Panc1 (cell line): ENCODE results near the gene RPH3AL.

Experiments
- POLR2AphosphoS5 ChIP-seq: IDR thresholded peaks from 2 replicates; pipeline ENCODE4 v1.6.1; 2012; ENCODE audit warnings: mild to moderate bottlenecking, low read depth, low read length, moderate library complexity
- SIN3A ChIP-seq: IDR thresholded peaks from 2 replicates; pipeline ENCODE4 v1.6.1; 2012; ENCODE audit warnings: low read depth, mild to moderate bottlenecking, low read length, moderate library complexity, borderline replicate concordance; ENCODE audit not compliant: insufficient read depth
- TCF7L2 ChIP-seq: IDR thresholded peaks from 2 replicates; pipeline ENCODE4 v1.6.1; 2011; ENCODE audit warnings: mild to moderate bottlenecking, low read depth, low read length, inconsistent platforms
- TF ChIP-seq, protein P1 (sequence below): fragments of 450-650 bp; IDR thresholded peaks from 2 replicates; pipeline ENCODE4 v1.5.1; 2017; ENCODE audit warnings: mild to moderate bottlenecking
- TF ChIP-seq, protein P2 (sequence below), 2 experiments: IDR thresholded peaks; 2 replicates each; pipeline ENCODE4 v1.6.1; 2011 to 2012; ENCODE audit warnings: low read depth in 2 of 2, control low read depth in 1 of 2, low read length in 1 of 2, mild to moderate bottlenecking in 1 of 2, moderate library complexity in 1 of 2; ENCODE audit not compliant: insufficient read depth in 1 of 2

DNA sequence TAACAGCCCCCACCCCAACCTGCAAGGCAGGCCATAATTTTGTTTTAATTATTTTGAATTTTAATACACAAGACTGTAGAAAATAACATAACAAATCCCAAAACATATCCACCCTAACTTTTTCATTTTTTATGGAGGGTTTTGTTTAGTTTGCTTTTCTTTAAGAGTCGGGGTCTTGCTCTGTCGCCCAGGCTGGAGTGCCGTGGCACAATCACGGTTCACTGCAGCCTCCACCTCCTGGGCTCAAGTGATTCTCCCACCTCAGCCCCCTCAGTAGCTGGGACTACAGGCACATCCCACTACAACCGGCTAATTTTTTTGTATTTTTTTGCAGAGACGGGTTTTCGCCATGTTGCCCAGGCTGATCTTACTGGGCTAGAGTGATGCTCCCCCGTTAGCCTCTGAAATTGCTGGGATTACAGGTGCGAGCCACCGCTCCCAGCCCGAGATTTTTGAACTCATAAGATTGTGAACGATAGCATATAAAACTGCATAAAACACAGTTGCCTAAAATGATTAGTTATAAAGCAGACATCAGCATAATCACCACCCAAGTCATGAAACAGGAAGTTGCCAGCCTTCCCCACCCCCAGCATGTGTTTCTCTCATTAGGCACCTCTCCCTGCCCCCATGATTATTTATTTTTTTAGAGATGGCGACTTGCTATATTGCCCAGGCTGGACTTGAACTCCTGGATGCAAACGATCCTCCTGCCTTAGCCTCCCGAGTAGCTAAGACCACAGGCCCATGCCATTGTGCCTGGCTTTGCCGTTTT lies 157.6 kb downstream of the RPH3AL start:
- TF ChIP-seq, protein P1, sequence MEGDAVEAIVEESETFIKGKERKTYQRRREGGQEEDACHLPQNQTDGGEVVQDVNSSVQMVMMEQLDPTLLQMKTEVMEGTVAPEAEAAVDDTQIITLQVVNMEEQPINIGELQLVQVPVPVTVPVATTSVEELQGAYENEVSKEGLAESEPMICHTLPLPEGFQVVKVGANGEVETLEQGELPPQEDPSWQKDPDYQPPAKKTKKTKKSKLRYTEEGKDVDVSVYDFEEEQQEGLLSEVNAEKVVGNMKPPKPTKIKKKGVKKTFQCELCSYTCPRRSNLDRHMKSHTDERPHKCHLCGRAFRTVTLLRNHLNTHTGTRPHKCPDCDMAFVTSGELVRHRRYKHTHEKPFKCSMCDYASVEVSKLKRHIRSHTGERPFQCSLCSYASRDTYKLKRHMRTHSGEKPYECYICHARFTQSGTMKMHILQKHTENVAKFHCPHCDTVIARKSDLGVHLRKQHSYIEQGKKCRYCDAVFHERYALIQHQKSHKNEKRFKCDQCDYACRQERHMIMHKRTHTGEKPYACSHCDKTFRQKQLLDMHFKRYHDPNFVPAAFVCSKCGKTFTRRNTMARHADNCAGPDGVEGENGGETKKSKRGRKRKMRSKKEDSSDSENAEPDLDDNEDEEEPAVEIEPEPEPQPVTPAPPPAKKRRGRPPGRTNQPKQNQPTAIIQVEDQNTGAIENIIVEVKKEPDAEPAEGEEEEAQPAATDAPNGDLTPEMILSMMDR, result no peak
- TF ChIP-seq, protein P2, sequence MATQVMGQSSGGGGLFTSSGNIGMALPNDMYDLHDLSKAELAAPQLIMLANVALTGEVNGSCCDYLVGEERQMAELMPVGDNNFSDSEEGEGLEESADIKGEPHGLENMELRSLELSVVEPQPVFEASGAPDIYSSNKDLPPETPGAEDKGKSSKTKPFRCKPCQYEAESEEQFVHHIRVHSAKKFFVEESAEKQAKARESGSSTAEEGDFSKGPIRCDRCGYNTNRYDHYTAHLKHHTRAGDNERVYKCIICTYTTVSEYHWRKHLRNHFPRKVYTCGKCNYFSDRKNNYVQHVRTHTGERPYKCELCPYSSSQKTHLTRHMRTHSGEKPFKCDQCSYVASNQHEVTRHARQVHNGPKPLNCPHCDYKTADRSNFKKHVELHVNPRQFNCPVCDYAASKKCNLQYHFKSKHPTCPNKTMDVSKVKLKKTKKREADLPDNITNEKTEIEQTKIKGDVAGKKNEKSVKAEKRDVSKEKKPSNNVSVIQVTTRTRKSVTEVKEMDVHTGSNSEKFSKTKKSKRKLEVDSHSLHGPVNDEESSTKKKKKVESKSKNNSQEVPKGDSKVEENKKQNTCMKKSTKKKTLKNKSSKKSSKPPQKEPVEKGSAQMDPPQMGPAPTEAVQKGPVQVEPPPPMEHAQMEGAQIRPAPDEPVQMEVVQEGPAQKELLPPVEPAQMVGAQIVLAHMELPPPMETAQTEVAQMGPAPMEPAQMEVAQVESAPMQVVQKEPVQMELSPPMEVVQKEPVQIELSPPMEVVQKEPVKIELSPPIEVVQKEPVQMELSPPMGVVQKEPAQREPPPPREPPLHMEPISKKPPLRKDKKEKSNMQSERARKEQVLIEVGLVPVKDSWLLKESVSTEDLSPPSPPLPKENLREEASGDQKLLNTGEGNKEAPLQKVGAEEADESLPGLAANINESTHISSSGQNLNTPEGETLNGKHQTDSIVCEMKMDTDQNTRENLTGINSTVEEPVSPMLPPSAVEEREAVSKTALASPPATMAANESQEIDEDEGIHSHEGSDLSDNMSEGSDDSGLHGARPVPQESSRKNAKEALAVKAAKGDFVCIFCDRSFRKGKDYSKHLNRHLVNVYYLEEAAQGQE (IDR thresholded peaks at IDR 0.05; ENCODE audit: insufficient read depth in 1 of 2, low read depth in 2 of 2, low read length in 1 of 2), result no peak
- TF ChIP-seq POLR2AphosphoS5, result no peak
- no peak for TF ChIP-seq TCF7L2
- TF ChIP-seq SIN3A, result no peak
